Karpas-422 (cell line): ENCODE measurements around the gene ABI3BP. TPM values are rescaled to one million over a fixed set of nuclear protein-coding genes. Genes with fewer than 3 reads are reported as not detected.

ENCODE experiments used
- DNase-seq: peaks from one replicate; pipeline ENCODE4 v3.0.0-alpha.2; 2015
- H2AFZ ChIP-seq: fragments of 200-600 bp; sonication (generic); 2 replicates; pipeline ENCODE4 v1.6.1; 2014; ENCODE audit warnings: antibody characterized with exemption, low read length, mixed read lengths
- H3K27ac ChIP-seq: fragments of 200-600 bp; sonication (generic); 2 replicates; pipeline ENCODE4 v1.5.1; 2014; ENCODE audit warnings: mild to moderate bottlenecking, low read length, moderate library complexity
- H3K27me3 ChIP-seq: fragments of 200-600 bp; sonication (generic); 2 replicates; pipeline ENCODE4 v1.6.1; 2014; ENCODE audit warnings: low read length, mixed read lengths
- H3K36me3 ChIP-seq: fragments of 200-600 bp; sonication (generic); 2 replicates; pipeline ENCODE4 v1.6.1; 2014; ENCODE audit warnings: low read length, mixed read lengths; ENCODE audit not compliant: insufficient read depth
- H3K4me1 ChIP-seq: fragments of 200-600 bp; sonication (generic); 2 replicates; pipeline ENCODE4 v1.6.1; 2014; ENCODE audit warnings: mild to moderate bottlenecking, low read length, mixed read lengths
- H3K4me2 ChIP-seq: fragments of 200-600 bp; sonication (generic); 2 replicates; pipeline ENCODE4 v1.6.1; 2014; ENCODE audit warnings: low read length, low read depth, mild to moderate bottlenecking; ENCODE audit not compliant: poor library complexity, severe bottlenecking
- H3K4me3 ChIP-seq: fragments of 200-600 bp; sonication (generic); 2 replicates; pipeline ENCODE4 v1.5.1; 2014; ENCODE audit warnings: mild to moderate bottlenecking, antibody characterized with exemption, low read length, mixed read lengths
- H3K79me2 ChIP-seq: fragments of 200-600 bp; sonication (generic); 2 replicates; pipeline ENCODE4 v1.6.1; 2014; ENCODE audit warnings: mild to moderate bottlenecking, low read length, mixed read lengths
- H3K9ac ChIP-seq: fragments of 200-600 bp; sonication (generic); 2 replicates; pipeline ENCODE4 v1.6.0; 2014; ENCODE audit warnings: low read length
- H3K9me2 ChIP-seq: fragments of 200-600 bp; sonication (generic), shearing (Covaris generic); replicated peaks from 2 replicates; pipeline ENCODE4 v1.6.0; 2014; ENCODE audit warnings: mild to moderate bottlenecking, low read length, moderate library complexity; ENCODE audit not compliant: insufficient read depth
- H3K9me3 ChIP-seq: fragments of 300-700, 200-600 bp; sonication (generic); 2 replicates; pipeline ENCODE4 v1.6.1; 2014; ENCODE audit warnings: low read length, mixed read lengths
- H4K20me1 ChIP-seq: fragments of 200-600 bp; sonication (generic); 2 replicates; pipeline ENCODE4 v1.6.1; 2014; ENCODE audit warnings: mild to moderate bottlenecking, antibody characterized with exemption, low read length, low read depth; ENCODE audit not compliant: insufficient read depth
- total RNA-seq: library from RNA; depleted of rRNA; stranded (reverse); fragments of >200 nt; shearing (Covaris generic); gene quantifications from 2 replicates; pipeline ENCODE4 v1.2.3, GENCODE V29; 2014; ENCODE audit warnings: low replicate concordance

ABI3BP gene
- total RNA-seq, 1 experiment from 2014 or later, result not detected

DNA sequence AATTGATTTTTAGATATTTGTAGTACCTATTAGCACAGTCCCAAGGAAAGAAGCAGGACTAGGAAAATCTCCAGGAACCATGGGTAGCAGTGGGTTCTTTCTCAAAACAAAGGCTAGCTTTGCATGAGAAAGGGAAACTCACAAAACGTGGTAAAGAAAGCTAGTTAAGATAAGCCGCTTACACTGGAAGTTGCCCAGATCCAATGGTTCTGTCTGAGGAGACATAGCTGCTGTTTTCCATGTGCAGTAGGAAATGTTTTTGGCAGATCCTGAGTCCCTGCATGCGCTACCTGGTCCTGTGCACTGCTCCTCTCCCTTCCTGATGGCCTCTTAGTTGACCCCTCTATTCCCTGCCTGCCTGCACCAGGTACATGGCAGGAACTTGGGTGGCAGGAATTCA, 223.5 kb downstream of the ABI3BP start:
- H3K9me2 ChIP-seq, result no peaks in the 10 kb centered on the region
- H3K4me1 ChIP-seq, result no peaks in the 10 kb centered on the region
- no peak overlapping the region for H3K4me2 ChIP-seq
- no peak overlapping the region for H2AFZ ChIP-seq
- H3K27me3 ChIP-seq, result 0 out of 2 replicates have a peak, but pooled peaks cover 3% of the 10 kb centered on the region
- no peaks in the 10 kb centered on the region for H3K9me3 ChIP-seq
- H3K36me3 ChIP-seq, result no peaks in the 10 kb centered on the region
- no peak for DNase-seq
- no peaks in the 10 kb centered on the region for H3K79me2 ChIP-seq
- H3K27ac ChIP-seq, result no peak overlapping the region
- no peak overlapping the region for H3K9ac ChIP-seq
- no peak overlapping the region for H3K4me3 ChIP-seq
- H4K20me1 ChIP-seq, result no peaks in the 10 kb centered on the region

DNA sequence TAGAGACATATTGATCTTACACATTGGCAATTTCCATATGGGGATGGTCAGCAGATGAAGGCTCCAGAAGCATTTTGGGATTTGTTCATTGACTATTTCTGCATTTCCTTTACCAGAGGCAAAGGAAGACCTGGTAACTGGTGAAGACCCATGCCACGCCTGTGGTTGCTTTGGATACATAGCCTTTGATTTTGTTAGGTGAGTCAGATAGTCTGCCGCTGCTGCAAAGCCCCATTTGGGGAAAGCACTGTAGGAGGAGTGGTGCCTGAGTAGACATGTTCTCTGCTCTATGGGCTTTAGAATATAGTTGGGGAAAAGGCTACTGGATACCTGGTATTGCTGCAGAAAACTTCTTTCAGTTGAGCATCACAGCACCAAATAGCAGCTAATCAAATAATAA, 227.2 kb downstream of the ABI3BP start:
- no peak for DNase-seq
- no peaks in the 10 kb centered on the region for H4K20me1 ChIP-seq
- H3K9me2 ChIP-seq, result no peaks in the 10 kb centered on the region
- no peak overlapping the region for H3K4me3 ChIP-seq
- H3K9me3 ChIP-seq, result no peaks in the 10 kb centered on the region
- no peaks in the 10 kb centered on the region for H3K36me3 ChIP-seq
- no peaks in the 10 kb centered on the region for H3K79me2 ChIP-seq
- H3K27ac ChIP-seq, result no peak overlapping the region
- H3K9ac ChIP-seq, result no peak overlapping the region
- H3K27me3 ChIP-seq, result no peaks in the 10 kb centered on the region
- H3K4me2 ChIP-seq, result no peak overlapping the region
- no peak overlapping the region for H2AFZ ChIP-seq
- peaks cover 5% of the 10 kb centered on the region for H3K4me1 ChIP-seq

DNA sequence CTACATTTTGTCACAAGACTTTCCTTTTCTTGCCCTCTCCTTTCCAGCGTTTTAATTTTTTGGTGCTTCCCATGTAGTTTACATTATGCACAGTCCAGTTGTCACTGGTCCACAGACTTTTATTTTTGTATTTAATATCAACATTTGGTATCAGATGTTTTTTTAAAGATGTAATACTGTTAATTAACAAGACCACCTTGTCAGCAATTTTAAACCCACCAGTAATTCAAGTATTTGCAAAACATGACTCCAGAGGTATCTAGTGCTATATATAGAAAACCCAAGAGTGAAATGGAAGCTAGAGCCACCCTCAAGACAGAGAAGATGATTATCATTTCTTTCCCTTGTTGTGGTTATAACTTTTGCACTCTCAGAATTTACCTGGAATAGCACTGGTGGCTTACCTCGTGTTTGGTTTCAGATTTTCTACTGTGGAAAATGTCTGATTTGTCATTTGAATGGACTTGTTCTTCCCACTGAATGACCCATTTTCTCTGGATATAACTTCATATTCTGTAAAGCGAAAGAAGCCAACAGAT, 227.7 kb downstream of the ABI3BP start:
- no peak overlapping the region for H3K9ac ChIP-seq
- H3K4me1 ChIP-seq, result peaks cover 9% of the 10 kb centered on the region
- H3K9me2 ChIP-seq, result no peaks in the 10 kb centered on the region
- H3K9me3 ChIP-seq, result no peaks in the 10 kb centered on the region
- DNase-seq, result no peak
- H3K4me3 ChIP-seq, result no peak overlapping the region
- H3K79me2 ChIP-seq, result no peaks in the 10 kb centered on the region
- no peaks in the 10 kb centered on the region for H3K27me3 ChIP-seq
- H3K4me2 ChIP-seq, result no peak overlapping the region
- no peak overlapping the region for H3K27ac ChIP-seq
- H3K36me3 ChIP-seq, result no peaks in the 10 kb centered on the region
- no peaks in the 10 kb centered on the region for H4K20me1 ChIP-seq
- no peak overlapping the region for H2AFZ ChIP-seq

DNA sequence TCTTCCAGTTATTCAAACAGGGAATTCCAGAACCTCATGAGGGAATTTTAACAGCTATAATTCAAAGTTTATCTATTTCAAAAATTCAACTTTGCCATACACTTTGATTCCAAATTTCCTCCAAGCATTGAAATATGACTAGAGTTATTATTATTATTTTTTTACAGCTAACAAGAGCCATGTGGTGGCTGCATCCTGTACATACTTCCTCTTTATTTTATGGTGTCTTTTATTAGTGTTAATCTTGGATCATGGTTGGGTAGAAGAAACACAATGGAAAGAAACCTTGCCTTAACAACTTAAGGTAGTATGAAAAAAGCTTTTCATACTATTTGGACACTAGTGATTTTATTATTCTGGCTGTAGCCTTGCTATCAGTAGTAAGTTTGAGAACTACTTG, 231.3 kb downstream of the ABI3BP start:
- Histone ChIP-seq H3K27ac (no peak overlapping the region), H3K27me3 (no peaks in the 10 kb centered on the region), H3K79me2 (no peaks in the 10 kb centered on the region), H2AFZ (no peak overlapping the region), H4K20me1 (no peaks in the 10 kb centered on the region), H3K9me2 (no peaks in the 10 kb centered on the region), H3K4me1 (peaks cover 12% of the 10 kb centered on the region), H3K4me2 (no peak overlapping the region), H3K4me3 (no peak overlapping the region), H3K9ac (no peak overlapping the region), H3K36me3 (no peaks in the 10 kb centered on the region), H3K9me3 (no peaks in the 10 kb centered on the region)
- DNase-seq, result no peak

DNA sequence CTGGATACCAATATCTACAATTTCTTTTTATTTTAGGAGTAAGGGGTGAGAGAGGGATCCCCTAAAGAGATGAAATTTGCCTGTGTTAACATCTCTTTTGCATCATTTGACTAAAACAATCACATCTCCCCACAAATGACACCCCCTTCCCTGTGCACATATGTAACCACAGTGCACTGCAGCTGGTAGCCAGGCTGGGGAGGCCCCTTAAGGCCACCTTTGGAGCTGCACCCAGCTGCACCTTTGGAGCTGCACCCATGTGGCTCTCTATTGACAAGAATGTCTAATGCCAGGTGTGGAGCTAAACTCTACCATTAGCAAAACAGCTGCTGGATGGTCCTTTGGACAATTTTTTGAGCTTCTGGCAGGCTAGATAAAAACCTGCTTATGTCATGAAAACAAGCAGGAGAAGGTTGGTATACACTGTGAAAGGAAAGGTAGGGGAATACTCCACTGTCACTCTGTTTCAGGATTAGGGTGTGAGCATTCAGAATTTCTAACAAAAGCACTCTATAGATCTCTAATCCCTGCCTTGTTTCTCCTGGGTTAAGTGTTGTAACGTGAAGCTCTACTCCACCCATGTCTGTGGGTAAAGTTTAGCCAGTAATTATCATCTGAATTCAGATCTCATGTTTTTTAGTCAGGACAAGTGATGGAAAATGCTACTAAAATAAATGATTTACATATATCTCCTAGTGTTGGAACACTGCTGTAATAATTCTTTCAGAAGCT, 231.8 kb downstream of the ABI3BP start:
- H3K4me3 ChIP-seq, result no peak overlapping the region
- H3K4me1 ChIP-seq, result peaks cover 12% of the 10 kb centered on the region
- no peak overlapping the region for H3K27ac ChIP-seq
- no peaks in the 10 kb centered on the region for H3K36me3 ChIP-seq
- DNase-seq, result peak; percentile 71
- no peaks in the 10 kb centered on the region for H4K20me1 ChIP-seq
- no peak overlapping the region for H3K9ac ChIP-seq
- H3K79me2 ChIP-seq, result no peaks in the 10 kb centered on the region
- no peak overlapping the region for H2AFZ ChIP-seq
- H3K9me3 ChIP-seq, result no peaks in the 10 kb centered on the region
- no peaks in the 10 kb centered on the region for H3K27me3 ChIP-seq
- no peaks in the 10 kb centered on the region for H3K9me2 ChIP-seq
- no peak overlapping the region for H3K4me2 ChIP-seq

DNA sequence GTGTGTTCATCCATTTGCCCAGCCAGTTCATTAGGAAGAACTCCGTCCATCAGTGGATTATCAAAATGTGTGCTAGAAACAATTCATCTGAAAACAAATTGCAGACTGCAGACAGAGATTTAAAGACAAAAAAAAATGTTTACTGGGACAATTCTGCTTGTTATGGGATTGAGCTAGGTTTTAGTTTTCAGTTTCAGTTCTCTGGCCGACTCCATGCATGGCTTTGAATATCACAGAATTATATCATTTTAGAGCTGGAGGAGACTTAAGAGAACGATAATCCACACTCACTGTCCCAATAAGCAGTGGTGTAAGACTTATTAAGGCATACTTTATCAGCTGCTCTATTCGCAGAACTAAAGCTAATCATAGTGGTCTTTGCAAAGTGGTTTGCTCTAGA, 232.8 kb downstream of the ABI3BP start:
- peaks cover 12% of the 10 kb centered on the region for H3K4me1 ChIP-seq
- H3K4me3 ChIP-seq, result no peak overlapping the region
- H3K36me3 ChIP-seq, result no peaks in the 10 kb centered on the region
- H3K4me2 ChIP-seq, result no peak overlapping the region
- no peak for DNase-seq
- H3K27me3 ChIP-seq, result no peaks in the 10 kb centered on the region
- H2AFZ ChIP-seq, result no peak overlapping the region
- H4K20me1 ChIP-seq, result no peaks in the 10 kb centered on the region
- no peaks in the 10 kb centered on the region for H3K79me2 ChIP-seq
- H3K9me2 ChIP-seq, result no peaks in the 10 kb centered on the region
- H3K9ac ChIP-seq, result no peak overlapping the region
- H3K27ac ChIP-seq, result no peak overlapping the region
- no peaks in the 10 kb centered on the region for H3K9me3 ChIP-seq

DNA sequence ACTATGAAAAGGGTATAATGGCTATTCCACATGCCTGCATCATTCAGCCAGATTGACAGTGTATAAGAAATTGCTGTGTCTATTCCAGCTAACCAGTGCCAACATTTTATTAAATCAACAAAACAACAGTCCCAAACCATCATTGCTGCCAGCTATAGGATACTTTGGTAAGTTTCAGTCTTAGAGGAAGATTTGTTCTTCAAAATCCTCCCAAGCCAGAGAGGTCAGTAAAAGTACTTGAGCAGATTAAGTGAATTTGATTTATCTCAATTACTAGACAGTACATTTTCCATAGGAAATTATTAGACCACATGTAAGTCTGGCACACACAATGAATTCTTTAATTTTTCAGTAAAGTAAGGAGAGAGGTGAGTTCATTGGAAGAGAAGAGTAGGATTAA, 233.3 kb downstream of the ABI3BP start:
- no peaks in the 10 kb centered on the region for H3K36me3 ChIP-seq
- no peaks in the 10 kb centered on the region for H4K20me1 ChIP-seq
- H3K27me3 ChIP-seq, result no peaks in the 10 kb centered on the region
- peaks cover 12% of the 10 kb centered on the region for H3K4me1 ChIP-seq
- H3K9me3 ChIP-seq, result no peaks in the 10 kb centered on the region
- DNase-seq, result no peak
- no peak overlapping the region for H3K27ac ChIP-seq
- no peaks in the 10 kb centered on the region for H3K79me2 ChIP-seq
- no peak overlapping the region for H2AFZ ChIP-seq
- no peaks in the 10 kb centered on the region for H3K9me2 ChIP-seq
- no peak overlapping the region for H3K4me2 ChIP-seq
- no peak overlapping the region for H3K4me3 ChIP-seq
- H3K9ac ChIP-seq, result no peak overlapping the region

DNA sequence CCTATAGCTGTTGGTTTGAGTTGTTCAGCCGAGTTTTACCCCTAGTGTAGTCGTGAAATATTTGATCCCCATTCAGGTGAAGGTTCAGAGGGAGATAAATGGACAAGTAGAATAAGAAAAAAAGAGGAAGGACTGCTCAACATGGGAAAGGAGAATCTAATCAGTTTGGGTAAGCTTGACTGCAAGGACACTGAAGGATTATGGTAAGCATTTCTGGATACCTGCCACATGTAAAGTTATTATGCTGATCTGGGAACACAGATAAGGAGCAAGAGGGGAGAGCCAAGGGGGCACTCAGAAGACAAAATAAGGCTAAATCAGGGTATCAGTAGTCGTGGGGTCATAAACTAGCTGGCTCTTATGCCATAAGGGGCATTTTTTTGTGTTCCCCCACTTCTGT, 234.1 kb downstream of the ABI3BP start:
- Histone ChIP-seq H3K9ac (no peak overlapping the region), H3K27me3 (no peaks in the 10 kb centered on the region), H3K36me3 (no peaks in the 10 kb centered on the region), H3K4me1 (peaks cover 12% of the 10 kb centered on the region), H4K20me1 (no peaks in the 10 kb centered on the region), H3K9me3 (no peaks in the 10 kb centered on the region), H3K4me3 (no peak overlapping the region), H3K9me2 (no peaks in the 10 kb centered on the region), H3K27ac (no peak overlapping the region), H3K79me2 (no peaks in the 10 kb centered on the region), H2AFZ (no peak overlapping the region), H3K4me2 (no peak overlapping the region)
- DNase-seq, result no peak
